Adrenal gland (tissue), 12 donors: ENCODE results near the gene PRMT9. TPM values are rescaled to one million over a fixed set of nuclear protein-coding genes. Genes with fewer than 3 reads are reported as not detected.

ENCODE experiments used
- DNase-seq, 7 donors: peaks; one replicate each; pipeline ENCODE4 v3.0.0-alpha.2; 2019 to 2020
- H3K27ac ChIP-seq, 5 donors: fragments of 200-600 bp; sonication (generic) in 4 of 5; 1 replicate in 3 of 5; 2 replicates in 2 of 5; pipeline versions ENCODE4 v1.5.1 to v1.8.0; 2016 to 2020; ENCODE audit warnings: mild to moderate bottlenecking in 1 of 5
- H3K27me3 ChIP-seq: fragments of 200-600 bp; 2 replicates; pipeline ENCODE4 v1.8.0; 2021
- H3K36me3 ChIP-seq, 2 donors: fragments of 200-600 bp; replicated peaks in 1 of 2; 1 replicate in 1 of 2; 2 replicates in 1 of 2; pipeline versions ENCODE4 v1.5.1 to v1.8.0; 2018 to 2022
- H3K4me1 ChIP-seq, 2 donors: fragments of 200-600 bp; replicated peaks in 1 of 2; 1 replicate in 1 of 2; 2 replicates in 1 of 2; pipeline versions ENCODE4 v1.5.1 to v1.8.0; 2018 to 2021
- H3K4me3 ChIP-seq, 4 donors: fragments of 200-600 bp; sonication (generic) in 3 of 4; one replicate each; pipeline ENCODE4 v1.5.1; 2016 to 2018
- H3K9me3 ChIP-seq, 3 donors: fragments of 200-600 bp; sonication (generic) in 1 of 3; replicated peaks in 1 of 3; 1 replicate in 2 of 3; 2 replicates in 1 of 3; pipeline versions ENCODE4 v1.5.1 to v1.8.0; 2016 to 2021
- POLR2A ChIP-seq, 2 donors: fragments of 450-650 bp; IDR thresholded peaks; one replicate each; pipeline ENCODE4 v1.6.1; 2017; ENCODE audit warnings: antibody characterized with exemption in 2 of 2, mild to moderate bottlenecking in 2 of 2, moderate library complexity in 1 of 2
- WGBS, 4 donors: extraction: QIAGEN DNeasy Blood & Tissue Kit in 2 of 4; methylation state at CpG; one replicate each; pipeline versions ENCODE4 v1.1.5 to v1.1.7; 2013 to 2017; 5-methylcytosine and 5-hydroxymethylcytosine counted together
- intact Hi-C, 2 donors: fragments of 100-400 bp; cut with DNase I; formaldehyde crosslinking; loops; one replicate each; pipeline versions ENCODE4 v1.14.1 to v1.15.0; 2022 to 2023
- polyA plus RNA-seq, 3 donors: library from polyadenylated mRNA; stranded (reverse); fragments of 200-250 nt in 2 of 3; fragments of 350-450 nt in 1 of 3; fragmentation: Illumina TruSeq in 1 of 3; extraction: RNeasy Lipid Tissue Mini Kit (QIAGEN cat#74804) in 1 of 3; gene quantifications; one replicate each; pipeline ENCODE4 v1.2.3, GENCODE V29; 2013 to 2014
- total RNA-seq, 9 donors: library from RNA; depleted of rRNA in 4 of 9; stranded (reverse); fragments of >200 nt in 4 of 9; fragments of 120-200 nt in 1 of 9; fragmentation: NEBNext Ultra II Directional in 1 of 9; extraction: Animal tissue kit (Norgen Biotek cat#: 25700) in 1 of 9; gene quantifications; one replicate each; pipeline versions ENCODE4 v1.1.0 to v1.2.4, GENCODE V29; 2013 to 2023
- TF ChIP-seq, protein P1 (sequence below), 6 experiments: fragments of 450-650 bp in 4 of 6; fragments of 200-600 bp in 2 of 6; sonication (generic) in 1 of 6; IDR thresholded peaks; 1 replicate in 5 of 6; 2 replicates in 1 of 6; pipeline versions ENCODE4 v1.5.1 to v1.8.0; 2016 to 2021; ENCODE audit warnings: antibody characterized with exemption in 6 of 6, mild to moderate bottlenecking in 2 of 6, moderate library complexity in 1 of 6
- donor health status: healthy with polysubstance abuse.
- donor health status: Bipolar disorder and iron deficiency.
- donor health status: DM: yes; HTN: yes; CAD: no.
- donor health status: DM: no; HTN: no; CAD: no.
- donor health status: DM: no; HTN: no; CAD: no.
- donor health status: DM: yes; HTN: yes; CAD: no.

PRMT9 gene
- total and polyA plus RNA-seq, 12 donors, result 5.4 to 19.6 (median 11.3) TPM

DNA sequence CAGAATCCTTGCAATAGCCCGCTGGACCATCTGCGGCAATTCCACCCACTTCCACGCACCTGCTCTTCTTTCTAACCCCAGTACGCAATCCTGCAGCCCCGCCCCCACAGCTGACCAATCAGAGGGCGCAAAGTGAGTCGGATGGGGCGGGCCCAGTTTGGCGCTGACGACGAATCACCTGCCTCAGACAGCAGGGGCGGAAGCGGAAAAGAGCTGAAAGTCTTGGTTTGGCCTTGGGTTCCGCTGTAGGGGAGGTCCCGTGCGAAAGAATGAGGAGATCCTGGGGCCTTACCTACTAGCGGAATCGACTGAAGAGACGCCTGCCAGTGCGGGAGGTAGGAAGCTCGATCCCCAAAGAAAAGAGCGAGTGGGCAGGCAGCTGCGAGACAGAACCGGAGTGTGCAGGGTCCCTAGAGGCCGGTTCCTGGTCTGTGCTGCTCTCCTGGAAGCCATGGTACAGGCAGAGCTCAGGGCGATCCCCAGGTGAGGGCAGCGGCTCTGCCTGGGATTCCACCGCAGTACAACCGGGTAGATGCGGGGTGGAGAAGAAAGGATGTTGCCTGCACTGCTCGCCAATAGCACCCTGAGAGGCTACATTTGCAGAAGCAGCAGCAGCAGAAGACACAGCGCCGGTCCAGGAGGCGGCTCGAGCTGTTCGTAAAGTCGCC, 66.7 kb downstream of the PRMT9 start, which contains the start of gene TMEM184C:
TSS of gene TMEM184C (plus strand) at position 225 of the 668 bp plus-strand sequence. CDS start 560 bp downstream, outside the sequence.
- Histone ChIP-seq H3K4me1 (peaks cover 24 to 50% of the 10 kb centered on the region in 2 donors), H3K4me3 (peak within 1 kb of the TSS; percentile 60 to 97 (median 88)), H3K36me3 (peaks cover 0 to 1% of the 10 kb centered on the region in 2 donors), H3K27ac (peak within 1 kb of the TSS; percentile 68 to 90 (median 84)), H3K27me3 (no peaks in the 10 kb centered on the region), H3K9me3 (no peaks in the 10 kb centered on the region)
- intact Hi-C loops, result no loop called here
- WGBS, 4 donors, result 0 to 1% (median 0%) methylated on average over 34 to 37 of the region's 37 CpGs
- TF ChIP-seq POLR2A (IDR thresholded peaks at IDR 0.05), result peak in 1 of 2 donors; percentile 92
- TF ChIP-seq, protein P1, sequence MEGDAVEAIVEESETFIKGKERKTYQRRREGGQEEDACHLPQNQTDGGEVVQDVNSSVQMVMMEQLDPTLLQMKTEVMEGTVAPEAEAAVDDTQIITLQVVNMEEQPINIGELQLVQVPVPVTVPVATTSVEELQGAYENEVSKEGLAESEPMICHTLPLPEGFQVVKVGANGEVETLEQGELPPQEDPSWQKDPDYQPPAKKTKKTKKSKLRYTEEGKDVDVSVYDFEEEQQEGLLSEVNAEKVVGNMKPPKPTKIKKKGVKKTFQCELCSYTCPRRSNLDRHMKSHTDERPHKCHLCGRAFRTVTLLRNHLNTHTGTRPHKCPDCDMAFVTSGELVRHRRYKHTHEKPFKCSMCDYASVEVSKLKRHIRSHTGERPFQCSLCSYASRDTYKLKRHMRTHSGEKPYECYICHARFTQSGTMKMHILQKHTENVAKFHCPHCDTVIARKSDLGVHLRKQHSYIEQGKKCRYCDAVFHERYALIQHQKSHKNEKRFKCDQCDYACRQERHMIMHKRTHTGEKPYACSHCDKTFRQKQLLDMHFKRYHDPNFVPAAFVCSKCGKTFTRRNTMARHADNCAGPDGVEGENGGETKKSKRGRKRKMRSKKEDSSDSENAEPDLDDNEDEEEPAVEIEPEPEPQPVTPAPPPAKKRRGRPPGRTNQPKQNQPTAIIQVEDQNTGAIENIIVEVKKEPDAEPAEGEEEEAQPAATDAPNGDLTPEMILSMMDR (IDR thresholded peaks at IDR 0.05), result peak in 4 of 6 experiments; percentile 2 to 40 (median 10)
- peak; percentile 98 to 99 (median 99) for DNase-seq

DNA sequence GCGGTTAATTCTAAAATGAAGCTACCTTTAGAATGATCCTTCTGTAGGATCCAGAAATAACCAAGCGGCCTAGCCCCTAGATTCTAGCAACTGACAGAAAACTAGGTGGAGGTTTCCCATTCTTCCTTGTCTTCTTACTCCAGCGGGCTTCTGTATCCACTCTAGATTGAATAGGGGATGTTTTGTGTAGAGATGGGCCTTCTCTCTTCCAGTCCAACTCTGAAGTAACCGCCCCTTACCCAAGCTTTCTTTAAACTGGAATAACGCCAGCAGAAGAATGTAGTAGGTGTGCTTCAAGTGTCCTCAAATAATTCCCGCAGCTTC, 67.2 kb downstream of the PRMT9 start:
- WGBS, 4 donors, result 25 to 30% (median 27%) methylated on average over 6 of the region's 6 CpGs
- Histone ChIP-seq H3K36me3 (no peaks in the 10 kb centered on the region), H3K4me1 (peaks cover 19 to 45% of the 10 kb centered on the region in 2 donors), H3K4me3 (peak overlapping the region in 3 of 4 donors; percentile 60 to 95 (median 81)), H3K9me3 (no peaks in the 10 kb centered on the region), H3K27me3 (no peaks in the 10 kb centered on the region), H3K27ac (peak overlapping the region in 4 of 5 donors; percentile 83 to 90 (median 87))
- DNase-seq, result no peak
- TF ChIP-seq, protein P1 (IDR thresholded peaks at IDR 0.05), result no peak
- no peak for TF ChIP-seq POLR2A (IDR thresholded peaks at IDR 0.05)
- intact Hi-C loops, result no loop called here

DNA sequence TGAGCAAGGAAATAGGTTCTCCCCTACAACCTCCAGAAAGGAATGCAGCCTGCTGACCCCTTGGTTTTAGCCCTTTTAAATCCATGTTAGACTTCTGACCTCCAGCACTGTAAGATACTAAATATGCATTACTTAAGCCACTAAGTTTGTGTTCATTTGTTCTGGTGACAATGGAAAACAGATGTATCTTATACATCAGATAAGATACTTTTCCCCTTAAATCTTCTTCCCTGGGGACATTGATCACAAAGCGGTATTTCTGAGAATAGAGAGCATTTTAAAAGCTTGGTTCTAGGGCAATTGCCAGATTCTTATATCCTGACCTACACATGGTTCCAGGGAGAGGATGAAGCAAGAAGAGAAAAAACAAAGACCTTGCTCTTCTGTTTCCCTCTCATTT, 73.3 kb downstream of the PRMT9 start:
- 78 to 96% (median 88%) methylated on average over 1 of the region's 1 CpG for WGBS, 4 donors
- Histone ChIP-seq H3K27ac (no peak overlapping the region), H3K27me3 (no peaks in the 10 kb centered on the region), H3K4me3 (no peak overlapping the region), H3K4me1 (no peaks in the 10 kb centered on the region), H3K36me3 (no peaks in the 10 kb centered on the region), H3K9me3 (no peaks in the 10 kb centered on the region)
- intact Hi-C loops, result no loop called here
- TF ChIP-seq, protein P1 (IDR thresholded peaks at IDR 0.05), result no peak
- no peak for DNase-seq

DNA sequence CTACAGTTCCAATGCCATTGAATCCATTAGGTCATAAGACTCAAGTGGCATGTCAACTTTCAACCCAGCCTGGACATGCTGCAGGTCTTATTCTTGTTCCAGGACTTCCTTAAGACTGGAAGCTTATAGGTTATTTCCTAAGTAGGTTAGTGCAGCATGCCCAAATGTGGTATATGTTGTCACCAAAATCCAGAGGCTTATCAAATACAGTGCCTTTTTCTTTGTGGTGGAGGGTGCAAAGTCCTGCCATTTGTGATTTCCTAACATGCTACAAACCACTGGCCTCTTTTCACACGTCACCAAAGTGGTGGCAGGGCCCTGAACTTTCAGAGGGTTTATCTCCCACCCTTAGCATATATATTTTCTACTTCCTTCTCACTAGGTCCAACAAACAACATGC, 76.5 kb downstream of the PRMT9 start:
- H3K36me3 ChIP-seq, result no peaks in the 10 kb centered on the region
- TF ChIP-seq POLR2A (IDR thresholded peaks at IDR 0.05), result no peak
- TF ChIP-seq, protein P1 (IDR thresholded peaks at IDR 0.05), result no peak
- no peak overlapping the region for H3K27ac ChIP-seq
- no peaks in the 10 kb centered on the region for H3K4me1 ChIP-seq
- no peaks in the 10 kb centered on the region for H3K9me3 ChIP-seq
- intact Hi-C loops, result no loop called here
- H3K27me3 ChIP-seq, result no peaks in the 10 kb centered on the region
- no peak overlapping the region for H3K4me3 ChIP-seq
- no peak for DNase-seq
- 76 to 95% (median 82%) methylated on average over 1 of the region's 1 CpG for WGBS, 4 donors
